OCI-LY3 (cell line): ENCODE data around the gene CCNF.

ENCODE experiments used
- EZH2phosphoT487 ChIP-seq: fragments of 200-600 bp; shearing (Covaris generic); IDR thresholded peaks from 2 replicates; pipeline ENCODE4 v1.6.1; 2018; ENCODE audit warnings: antibody characterized with exemption, mixed run types, low read depth
- TF ChIP-seq, protein P1 (sequence below): fragments of 200-600, 300-600 bp; sonication (generic); IDR thresholded peaks from 2 replicates; pipeline ENCODE4 v1.5.1; 2014; ENCODE audit warnings: antibody characterized with exemption, low read length, low read depth

GRCh38 chr16:2493605-2494004 is 64.4 kb downstream of the CCNF start:
- TF ChIP-seq, protein P1, sequence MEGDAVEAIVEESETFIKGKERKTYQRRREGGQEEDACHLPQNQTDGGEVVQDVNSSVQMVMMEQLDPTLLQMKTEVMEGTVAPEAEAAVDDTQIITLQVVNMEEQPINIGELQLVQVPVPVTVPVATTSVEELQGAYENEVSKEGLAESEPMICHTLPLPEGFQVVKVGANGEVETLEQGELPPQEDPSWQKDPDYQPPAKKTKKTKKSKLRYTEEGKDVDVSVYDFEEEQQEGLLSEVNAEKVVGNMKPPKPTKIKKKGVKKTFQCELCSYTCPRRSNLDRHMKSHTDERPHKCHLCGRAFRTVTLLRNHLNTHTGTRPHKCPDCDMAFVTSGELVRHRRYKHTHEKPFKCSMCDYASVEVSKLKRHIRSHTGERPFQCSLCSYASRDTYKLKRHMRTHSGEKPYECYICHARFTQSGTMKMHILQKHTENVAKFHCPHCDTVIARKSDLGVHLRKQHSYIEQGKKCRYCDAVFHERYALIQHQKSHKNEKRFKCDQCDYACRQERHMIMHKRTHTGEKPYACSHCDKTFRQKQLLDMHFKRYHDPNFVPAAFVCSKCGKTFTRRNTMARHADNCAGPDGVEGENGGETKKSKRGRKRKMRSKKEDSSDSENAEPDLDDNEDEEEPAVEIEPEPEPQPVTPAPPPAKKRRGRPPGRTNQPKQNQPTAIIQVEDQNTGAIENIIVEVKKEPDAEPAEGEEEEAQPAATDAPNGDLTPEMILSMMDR = no peak
- no peak for TF ChIP-seq EZH2phosphoT487
